Bone marrow (tissue), 2 donors: ENCODE results near the gene SLC6A13.

Experiments used
- DNase-seq, 2 donors: peaks; one replicate each; lab custom pipeline; 2025; lab: John Stamatoyannopoulos, UW

The SLC6A13 gene

DNA sequence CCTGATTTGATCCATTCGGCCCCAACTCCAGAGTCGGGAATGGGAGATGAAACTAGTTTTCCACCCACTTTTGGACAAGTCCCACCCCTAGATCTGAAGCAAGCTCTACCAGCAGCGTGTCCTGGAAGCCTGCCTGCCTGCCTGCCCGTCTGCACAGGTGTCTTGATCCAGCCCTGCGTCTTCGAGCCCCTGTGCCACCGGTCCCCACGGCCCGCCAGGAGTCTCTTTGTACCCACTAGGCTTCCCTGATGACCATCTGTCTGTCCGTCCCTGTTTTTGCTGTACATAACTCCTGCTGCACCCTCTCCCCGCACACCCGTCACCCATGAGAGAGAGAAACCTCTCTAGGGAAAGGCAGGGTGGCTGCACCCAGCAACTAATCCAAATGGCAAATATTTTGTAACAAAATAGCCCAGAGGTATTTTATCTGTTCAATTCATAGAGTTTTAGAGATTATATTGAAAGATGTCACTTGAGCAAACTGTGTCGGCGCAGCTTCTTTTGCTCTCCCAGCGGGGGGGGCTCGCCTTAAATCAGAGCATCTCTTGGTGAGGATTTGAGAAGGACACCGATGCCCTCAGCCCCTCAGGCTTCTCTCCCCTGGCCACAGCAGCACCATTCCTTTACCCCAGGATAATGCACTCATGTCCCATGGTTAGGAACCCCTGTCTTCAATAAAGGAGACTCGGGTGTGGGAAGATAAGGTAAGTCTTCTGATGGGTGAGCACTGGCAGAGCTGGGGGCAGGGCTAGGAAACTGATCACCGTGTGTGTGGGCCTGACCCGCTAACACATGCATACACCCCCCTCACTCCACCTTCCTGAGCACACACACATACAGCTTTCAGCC, 84.4 kb downstream of the SLC6A13 start:
- no peak for DNase-seq

DNA sequence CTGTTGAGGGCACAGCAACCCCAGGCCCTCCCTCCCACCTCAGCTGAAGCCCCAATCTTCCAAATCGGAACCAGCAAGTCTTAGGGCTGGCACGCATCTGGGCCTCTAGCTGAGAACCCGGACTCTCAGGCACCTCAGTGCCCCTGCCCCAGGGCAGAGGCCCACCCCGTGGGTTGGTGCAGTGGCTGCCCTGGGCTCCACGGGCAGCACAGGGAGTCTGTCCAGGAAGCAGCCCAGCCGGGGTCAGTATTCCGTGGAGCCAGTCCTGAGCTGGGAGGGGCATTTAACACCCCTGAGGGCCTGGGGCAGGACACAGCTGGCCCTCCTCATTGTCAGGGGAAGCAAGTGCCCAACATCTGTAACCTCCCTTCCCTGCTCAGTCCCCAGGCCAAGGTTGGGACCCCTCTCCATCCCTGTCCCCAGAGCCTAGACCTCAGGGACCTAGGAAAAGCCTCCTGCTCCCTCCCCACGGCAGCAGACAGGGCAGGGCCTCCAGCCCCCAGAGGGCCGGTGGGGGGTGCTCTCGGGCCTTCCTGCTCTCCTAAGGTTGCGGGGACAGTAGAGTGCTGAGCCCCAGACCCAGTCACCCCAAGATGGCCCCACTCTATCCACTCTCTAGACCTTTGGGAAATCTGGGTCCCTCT, 85.2 kb downstream of the SLC6A13 start:
- no peak for DNase-seq

DNA sequence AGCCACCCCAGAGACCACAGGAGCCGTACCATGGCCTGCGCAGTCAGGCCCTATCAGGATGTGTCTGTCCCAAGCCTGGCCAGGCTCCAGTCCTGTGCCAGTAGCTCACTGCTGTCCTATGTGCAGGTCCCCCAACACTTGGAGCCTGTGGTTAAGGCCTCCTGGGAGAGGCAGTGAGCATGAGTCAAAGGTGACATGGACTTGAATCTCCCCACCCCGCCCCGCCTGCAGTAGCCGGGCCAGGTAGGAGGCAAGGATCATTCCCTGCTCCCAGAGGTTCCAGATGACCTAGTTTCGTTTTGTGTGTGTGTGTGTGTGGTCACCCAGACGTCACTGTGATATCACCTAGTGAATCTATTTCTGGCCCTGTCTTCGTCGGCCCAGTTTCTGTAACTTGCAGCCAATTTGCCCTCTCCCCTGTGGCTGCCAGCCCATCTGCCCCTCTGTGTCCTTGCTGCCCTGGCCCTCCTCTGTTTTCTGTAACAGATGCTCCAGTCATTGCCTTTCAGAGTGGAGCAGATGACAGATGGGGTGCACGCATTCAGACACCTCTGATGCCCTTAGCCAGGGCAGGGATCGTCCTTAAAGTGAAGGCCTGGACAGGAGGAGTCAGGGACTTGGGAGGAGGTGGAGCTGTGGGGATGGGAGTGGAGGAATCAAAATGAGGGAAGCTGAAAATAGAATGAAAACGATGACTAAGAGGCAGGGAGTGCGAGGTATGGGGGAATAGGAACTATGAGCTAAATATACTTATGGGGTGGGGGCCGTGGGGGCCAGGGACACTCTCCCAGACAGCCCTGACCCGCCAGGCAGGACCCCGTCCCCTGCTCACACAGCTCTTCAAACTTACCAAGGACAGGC, 86.1 kb downstream of the SLC6A13 start:
- no peak for DNase-seq

DNA sequence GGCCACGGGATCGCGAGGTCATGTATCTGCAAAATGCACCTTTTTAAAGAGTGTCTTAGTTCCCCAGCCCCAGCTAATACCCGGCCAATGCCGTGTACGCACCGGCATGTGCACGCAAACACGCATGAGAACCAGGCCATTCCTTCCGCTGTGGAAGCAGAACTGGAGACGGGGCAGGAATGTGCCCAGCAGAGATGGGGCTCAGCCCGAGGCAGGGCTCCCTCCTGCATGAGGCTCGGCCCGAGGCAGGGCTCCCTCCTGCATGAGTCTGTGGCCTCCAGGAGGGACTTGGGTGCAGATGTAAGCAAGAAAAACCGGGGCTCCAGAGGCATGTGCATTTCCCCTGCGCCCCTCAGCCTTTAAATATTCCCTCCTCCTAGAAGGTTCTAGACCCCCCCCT, 86.9 kb downstream of the SLC6A13 start:
- no peak for DNase-seq

DNA sequence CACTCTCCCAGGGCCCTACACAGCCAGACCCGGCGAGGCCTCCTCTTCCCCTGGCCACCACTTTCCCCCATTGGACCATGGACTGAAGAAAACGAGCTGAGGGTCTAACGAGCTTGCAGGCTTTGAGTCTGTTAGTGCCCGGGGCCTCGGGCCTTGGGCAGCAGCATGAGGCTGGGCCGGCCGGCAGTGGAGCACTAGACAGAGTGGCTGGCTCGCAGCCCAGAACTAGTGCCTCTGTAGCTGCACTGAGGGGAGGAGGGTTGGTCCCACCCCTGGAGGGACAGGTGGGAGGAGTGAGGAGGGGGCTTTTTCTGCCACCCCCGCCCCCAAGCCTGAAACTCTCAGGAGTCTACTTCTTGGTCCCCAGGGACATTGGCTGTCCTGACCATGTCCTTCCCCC, 87.4 kb downstream of the SLC6A13 start:
- no peak for DNase-seq

DNA sequence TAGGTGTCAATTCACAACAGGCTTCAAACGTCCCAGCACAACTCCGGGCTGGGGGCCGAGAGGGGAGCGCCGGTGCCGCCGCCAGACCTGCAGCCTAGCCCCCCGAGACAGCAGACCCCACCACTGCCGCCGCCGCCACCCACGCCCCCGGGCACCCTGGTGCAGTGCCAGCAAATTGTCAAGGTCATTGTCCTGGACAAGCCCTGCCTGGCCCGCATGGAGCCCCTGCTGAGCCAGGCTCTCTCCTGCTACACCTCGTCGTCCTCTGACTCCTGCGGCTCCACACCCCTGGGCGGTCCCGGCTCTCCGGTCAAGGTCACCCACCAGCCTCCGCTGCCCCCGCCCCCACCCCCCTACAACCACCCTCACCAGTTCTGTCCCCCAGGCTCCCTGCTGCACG, 88.0 kb downstream of the SLC6A13 start:
- DNase-seq: no peak

DNA sequence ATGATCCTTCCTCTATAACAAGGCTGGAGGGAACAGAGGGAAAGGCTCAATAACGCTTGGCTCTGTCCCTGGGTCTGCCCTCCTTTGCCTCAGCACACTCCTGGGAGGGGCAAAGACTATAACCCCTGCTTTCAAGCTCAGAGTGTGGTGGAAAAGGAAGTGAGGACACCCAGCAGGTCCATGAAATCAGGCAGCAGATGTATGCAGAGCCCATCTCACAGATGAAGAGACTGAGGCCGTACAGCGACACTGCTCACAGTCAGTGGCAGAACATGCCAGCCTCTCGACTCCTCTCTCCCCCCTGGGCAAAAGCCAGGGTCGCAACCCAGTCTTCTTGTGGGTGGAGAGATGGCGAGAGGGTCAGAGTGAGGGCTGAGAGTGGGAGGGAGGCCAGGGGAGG, 88.5 kb downstream of the SLC6A13 start:
- DNase-seq: no peak

DNA sequence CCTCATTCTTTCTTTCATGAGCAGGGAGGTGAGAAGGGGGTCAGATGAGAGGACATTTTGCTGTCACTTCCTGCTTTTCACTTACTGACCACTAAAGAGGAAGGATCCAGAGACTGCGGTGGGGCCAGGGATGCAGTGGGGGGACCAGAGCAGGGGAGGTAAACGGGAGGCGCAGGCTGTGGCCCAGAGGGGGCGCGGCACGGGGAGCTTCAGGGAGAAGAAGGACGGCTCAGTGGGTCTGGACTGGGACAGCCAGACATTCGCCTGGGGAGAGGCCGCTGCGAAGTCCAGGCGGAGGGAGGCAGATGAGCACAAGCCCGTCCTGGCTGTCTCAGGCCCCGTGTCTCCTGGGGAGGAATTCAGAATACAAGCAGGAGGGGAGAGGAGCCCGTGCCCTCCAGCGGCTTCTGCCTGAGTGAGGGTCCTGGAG, 89.9 kb downstream of the SLC6A13 start:
- DNase-seq: no peak

DNA sequence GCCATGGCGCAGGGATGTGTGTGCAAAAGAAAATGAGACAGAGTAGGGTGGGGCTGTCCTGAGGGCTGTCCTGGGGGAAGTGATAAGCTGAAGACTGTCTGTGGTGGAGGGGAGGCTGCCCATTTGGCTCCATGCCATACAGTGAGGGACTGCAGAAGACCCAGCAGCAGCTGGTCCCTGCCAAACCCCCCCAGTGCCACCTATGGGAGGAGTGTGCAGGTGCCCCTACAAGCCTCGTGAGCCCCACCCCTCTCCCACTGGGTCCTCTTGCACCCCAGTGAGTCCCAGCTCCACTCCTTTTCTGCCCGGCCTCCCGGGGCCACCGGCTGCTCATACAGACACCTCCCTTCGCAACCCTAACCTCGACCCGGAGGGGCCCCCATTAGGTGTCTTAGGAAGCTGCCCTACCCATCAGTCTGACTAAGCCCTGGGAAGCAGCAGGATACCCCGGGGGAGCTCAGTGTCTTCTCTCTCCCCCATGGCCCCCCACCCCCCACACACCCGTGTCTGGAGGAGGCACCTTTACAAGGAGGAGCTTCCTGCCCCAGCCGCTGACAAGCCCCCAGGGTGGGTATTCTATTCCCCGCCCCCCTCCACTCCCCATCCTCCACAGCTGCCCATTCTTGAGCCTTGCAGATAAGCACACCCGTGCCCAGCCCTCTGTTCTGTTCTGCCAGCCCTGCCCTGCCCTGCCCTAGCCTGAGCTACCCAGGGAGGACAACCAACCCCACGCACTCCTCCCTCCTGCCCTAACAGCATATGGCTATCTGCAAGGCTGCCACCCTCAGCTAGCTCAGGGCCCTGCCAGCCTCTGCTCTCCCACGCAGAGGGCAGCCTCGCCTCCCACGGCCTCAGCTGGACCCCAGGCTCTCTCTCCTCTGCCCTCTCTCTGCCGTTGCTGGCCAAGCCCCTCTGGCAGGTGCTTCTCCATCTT, 90.6 kb downstream of the SLC6A13 start:
- no peak for DNase-seq

DNA sequence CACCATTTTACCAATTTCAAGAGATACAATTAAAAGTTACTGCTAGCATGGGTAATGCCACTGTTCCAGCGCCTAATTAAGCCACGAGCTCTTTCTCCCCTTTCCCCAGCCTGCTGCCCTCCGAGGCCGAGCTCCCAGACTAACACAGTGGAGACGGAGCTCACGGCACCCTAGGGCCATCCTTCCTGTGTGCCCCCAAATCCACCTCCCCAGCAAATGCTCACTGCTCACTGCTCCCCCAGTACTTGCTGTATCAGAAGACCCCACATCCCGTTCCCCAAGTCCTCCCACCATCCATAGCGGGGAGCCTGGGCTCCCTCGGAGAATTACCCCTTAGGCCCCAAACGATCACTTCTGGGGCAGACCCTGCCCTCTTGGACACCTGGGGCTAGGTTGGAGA, 91.4 kb downstream of the SLC6A13 start:
- no peak for DNase-seq
